Testis (tissue), 3 donors: ENCODE results near the gene PHF10. TPM values are rescaled to one million over a fixed set of nuclear protein-coding genes. Genes with fewer than 3 reads are reported as not detected.

Experiments used
- DNase-seq: peaks from one replicate; pipeline ENCODE4 v3.0.0-alpha.2; 2019
- H3K27ac ChIP-seq, 2 donors: fragments of 200-600 bp; sonication (generic); one replicate each; pipeline ENCODE4 v1.5.1; 2019
- H3K27me3 ChIP-seq: fragments of 200-600 bp; sonication (generic); one replicate; pipeline ENCODE4 v1.5.1; 2019
- H3K36me3 ChIP-seq: fragments of 200-600 bp; sonication (generic); one replicate; pipeline ENCODE4 v1.5.1; 2017; ENCODE audit warnings: low read depth; ENCODE audit errors: missing control alignments
- H3K4me1 ChIP-seq: fragments of 200-600 bp; sonication (generic); one replicate; pipeline ENCODE4 v1.5.1; 2019
- H3K4me3 ChIP-seq, 2 donors: fragments of 200-600 bp; sonication (generic); one replicate each; pipeline ENCODE4 v1.5.1; 2017 to 2019
- H3K9me3 ChIP-seq: fragments of 200-600 bp; sonication (generic); one replicate; pipeline ENCODE4 v1.5.1; 2017
- POLR2A ChIP-seq: fragments of 450-650 bp; IDR thresholded peaks from one replicate; pipeline ENCODE4 v1.6.1; 2017; ENCODE audit warnings: antibody characterized with exemption, mild to moderate bottlenecking, moderate library complexity
- WGBS, 2 donors: methylation state at CpG; one replicate each; pipeline ENCODE4 v1.1.5; 2018; 5-methylcytosine and 5-hydroxymethylcytosine counted together
- intact Hi-C: fragments of 100-400 bp; cut with DNase I; formaldehyde crosslinking; loops from one replicate; pipeline ENCODE4 v1.15.1; 2023; ENCODE audit warnings: low total_unique reads
- polyA plus RNA-seq: library from polyadenylated mRNA; stranded (reverse); fragments of 350-450 nt; fragmentation: Illumina TruSeq; extraction: RNeasy Lipid Tissue Mini Kit (QIAGEN cat#74804); gene quantifications from one replicate; pipeline ENCODE4 v1.2.3, GENCODE V29; 2014; ENCODE audit warnings: low read depth, low replicate concordance; ENCODE audit not compliant: insufficient read depth
- total RNA-seq, 2 donors: library from RNA; depleted of rRNA; stranded (reverse); fragments of >200 nt; gene quantifications; one replicate each; pipeline ENCODE4 v1.2.3, GENCODE V29; 2016
- TF ChIP-seq, protein P1 (sequence below), 3 experiments: fragments of 450-650 bp in 2 of 3; fragments of 200-600 bp in 1 of 3; sonication (generic) in 1 of 3; IDR thresholded peaks; one replicate each; pipeline ENCODE4 v1.5.1; 2016 to 2019; ENCODE audit warnings: antibody characterized with exemption in 3 of 3, mild to moderate bottlenecking in 2 of 3, moderate library complexity in 1 of 3

The PHF10 gene
- total and polyA plus RNA-seq, 3 donors from 2014 or later = 46.1 to 69.5 (median 64.0) TPM

DNA sequence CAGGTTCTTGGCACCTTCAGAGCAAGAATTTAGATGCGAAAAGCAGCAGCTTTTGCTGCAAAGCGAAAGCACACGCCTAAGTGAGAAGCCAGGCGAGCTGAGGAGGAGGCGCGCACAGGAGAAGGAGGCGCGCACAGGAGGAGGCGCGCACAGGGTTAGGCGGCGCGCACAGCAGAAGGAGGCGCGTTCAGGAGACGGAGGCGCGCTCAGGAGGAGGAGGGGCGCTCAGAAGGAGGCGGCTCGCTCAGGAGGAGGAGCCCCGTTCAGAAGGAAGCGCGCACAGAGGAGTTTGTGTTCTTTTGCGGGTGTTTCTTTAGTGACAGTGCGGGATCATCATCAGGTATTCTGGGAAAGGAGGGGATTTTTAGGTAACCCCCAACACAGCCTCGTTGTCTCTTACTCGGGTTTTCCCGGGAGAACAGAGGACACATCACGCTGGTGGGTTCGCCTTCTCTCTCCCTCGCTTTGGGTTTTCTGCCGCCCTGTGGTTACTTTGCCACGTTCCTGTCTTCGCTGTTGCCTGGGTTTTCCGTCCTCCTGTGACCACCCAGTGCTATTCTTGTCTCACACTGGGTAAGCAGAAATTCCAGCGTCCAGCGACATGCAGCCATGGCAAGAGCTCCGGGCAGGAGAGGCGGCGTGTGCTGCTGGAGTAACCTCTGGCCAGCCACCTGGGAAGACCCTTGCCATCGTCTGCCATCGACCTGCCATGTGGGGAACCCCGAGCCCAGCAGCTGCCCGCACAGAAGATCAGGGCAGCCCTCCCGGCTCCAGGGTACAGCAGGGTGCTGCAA, 69.5 kb downstream of the PHF10 start:
- DNase-seq = peak; percentile 81
- intact Hi-C loops = no loop called here
- no peaks in the 10 kb centered on the region for H3K9me3 ChIP-seq
- TF ChIP-seq, protein P1, sequence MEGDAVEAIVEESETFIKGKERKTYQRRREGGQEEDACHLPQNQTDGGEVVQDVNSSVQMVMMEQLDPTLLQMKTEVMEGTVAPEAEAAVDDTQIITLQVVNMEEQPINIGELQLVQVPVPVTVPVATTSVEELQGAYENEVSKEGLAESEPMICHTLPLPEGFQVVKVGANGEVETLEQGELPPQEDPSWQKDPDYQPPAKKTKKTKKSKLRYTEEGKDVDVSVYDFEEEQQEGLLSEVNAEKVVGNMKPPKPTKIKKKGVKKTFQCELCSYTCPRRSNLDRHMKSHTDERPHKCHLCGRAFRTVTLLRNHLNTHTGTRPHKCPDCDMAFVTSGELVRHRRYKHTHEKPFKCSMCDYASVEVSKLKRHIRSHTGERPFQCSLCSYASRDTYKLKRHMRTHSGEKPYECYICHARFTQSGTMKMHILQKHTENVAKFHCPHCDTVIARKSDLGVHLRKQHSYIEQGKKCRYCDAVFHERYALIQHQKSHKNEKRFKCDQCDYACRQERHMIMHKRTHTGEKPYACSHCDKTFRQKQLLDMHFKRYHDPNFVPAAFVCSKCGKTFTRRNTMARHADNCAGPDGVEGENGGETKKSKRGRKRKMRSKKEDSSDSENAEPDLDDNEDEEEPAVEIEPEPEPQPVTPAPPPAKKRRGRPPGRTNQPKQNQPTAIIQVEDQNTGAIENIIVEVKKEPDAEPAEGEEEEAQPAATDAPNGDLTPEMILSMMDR (IDR thresholded peaks at IDR 0.05) = no peak
- TF ChIP-seq POLR2A = no peak
- peak overlapping the region; percentile 47 to 63 for H3K4me3 ChIP-seq
- H3K27ac ChIP-seq = peak overlapping the region; percentile 62 to 70
- H3K4me1 ChIP-seq = peaks cover 4% of the 10 kb centered on the region
- H3K36me3 ChIP-seq = no peaks in the 10 kb centered on the region
- no peaks in the 10 kb centered on the region for H3K27me3 ChIP-seq
- 38 to 47% methylated on average over 35 to 46 of the region's 46 CpGs for WGBS, 2 donors

Other genes starting within 250 kb of the PHF10 start
- 100 to 1,000 TPM in 1 of 2 donors, 10 to 100 TPM in 1; 84.0 to 101 TPM for gene WDR27, start 22.5 kb downstream of the PHF10 start, total RNA-seq
- 32.8 TPM for gene WDR27, start 22.5 kb downstream of the PHF10 start, polyA plus RNA-seq
- gene C6orf120, start 22.4 kb downstream of the PHF10 start, total RNA-seq = 10 to 100 TPM; 24.0 to 29.9 TPM
- 16.9 TPM for gene C6orf120, start 22.4 kb downstream of the PHF10 start, polyA plus RNA-seq
- gene DYNLT2, start 27.1 kb upstream of the PHF10 start, total RNA-seq = 10 to 100 TPM; 15.4 to 20.4 TPM
- gene DYNLT2, start 27.1 kb upstream of the PHF10 start, polyA plus RNA-seq = 59.4 TPM
- gene ERMARD, start 27.1 kb upstream of the PHF10 start, total RNA-seq = 10 to 100 TPM; 48.3 to 56.6 TPM
- 77.6 TPM for gene ERMARD, start 27.1 kb upstream of the PHF10 start, polyA plus RNA-seq